Smooth muscle cell (in vitro differentiated cells): Measurements from ENCODE around the gene FNDC3A. TPM values are rescaled to one million over a fixed set of nuclear protein-coding genes. Genes with fewer than 3 reads are reported as not detected.

ENCODE experiments used
- DNase-seq: peaks from one replicate; lab custom pipeline; 2025; ENCODE audit not compliant: unreplicated experiment; lab: John Stamatoyannopoulos, UW
- H2AFZ ChIP-seq: fragments of 200-600 bp; sonication (generic); 2 replicates; pipeline ENCODE4 v1.6.0; 2016; ENCODE audit warnings: antibody characterized with exemption, low read depth, mild to moderate bottlenecking
- H3F3A ChIP-seq: fragments of 200-600 bp; sonication (generic); 2 replicates; pipeline ENCODE4 v1.6.0; 2017; ENCODE audit warnings: antibody characterized with exemption, low read depth
- H3K27ac ChIP-seq: fragments of 200-600 bp; sonication (generic); 2 replicates; pipeline ENCODE4 v1.5.1; 2016; ENCODE audit warnings: low read depth, mild to moderate bottlenecking
- H3K27me3 ChIP-seq: fragments of 200-600 bp; sonication (generic); 2 replicates; pipeline ENCODE4 v1.6.1; 2016; ENCODE audit warnings: low read depth, mild to moderate bottlenecking
- H3K36me3 ChIP-seq: fragments of 200-600 bp; sonication (generic); 2 replicates; pipeline ENCODE4 v1.5.1; 2016; ENCODE audit warnings: low read depth
- H3K4me1 ChIP-seq: fragments of 200-600 bp; sonication (generic); 2 replicates; pipeline ENCODE4 v1.5.1; 2016; ENCODE audit warnings: low read depth
- H3K4me2 ChIP-seq: fragments of 200-600 bp; sonication (generic); 2 replicates; pipeline ENCODE4 v1.6.0; 2016; ENCODE audit warnings: mild to moderate bottlenecking
- H3K4me3 ChIP-seq: fragments of 200-600 bp; sonication (generic); 2 replicates; pipeline ENCODE4 v1.5.1; 2016; ENCODE audit warnings: mild to moderate bottlenecking
- H3K79me2 ChIP-seq: fragments of 200-600 bp; sonication (generic); 2 replicates; pipeline ENCODE4 v1.6.0; 2016; ENCODE audit warnings: low read depth, mild to moderate bottlenecking
- H3K9ac ChIP-seq: fragments of 200-600 bp; sonication (generic); 2 replicates; pipeline ENCODE4 v1.6.0; 2016; ENCODE audit warnings: low read depth
- H3K9me3 ChIP-seq: fragments of 200-600 bp; sonication (generic); replicated peaks from 2 replicates; pipeline ENCODE4 v1.5.1; 2016; ENCODE audit warnings: low read depth
- H4K20me1 ChIP-seq: fragments of 200-600 bp; sonication (generic); 2 replicates; pipeline ENCODE4 v1.6.0; 2016; ENCODE audit warnings: low read depth
- CTCF ChIP-seq: fragments of 200-600 bp; sonication (generic); IDR thresholded peaks from 2 replicates; pipeline ENCODE4 v1.5.1; 2017; ENCODE audit warnings: borderline replicate concordance, mild to moderate bottlenecking, antibody characterized with exemption; ENCODE audit not compliant: insufficient read depth, poor library complexity, severe bottlenecking
- WGBS: methylation state at CpG from one replicate; pipeline ENCODE4 v1.1.7; 2016; ENCODE audit warnings: low lambda C conversion rate; 5-methylcytosine and 5-hydroxymethylcytosine counted together
- polyA plus RNA-seq: library from polyadenylated mRNA; unstranded; fragments of >200 nt; fragmentation: Nextera tagmentation; extraction: Ambion mirVana; gene quantifications from 2 replicates; pipeline ENCODE4 v1.2.1, GENCODE V29; 2016
- total RNA-seq: library from RNA; depleted of rRNA; stranded (reverse); fragments of >200 nt; gene quantifications from 2 replicates; pipeline ENCODE4 v1.2.3, GENCODE V29; 2014

FNDC3A gene
- total and polyA plus RNA-seq, 2 experiments from 2014 or later, result 22.0 to 104 TPM

DNA sequence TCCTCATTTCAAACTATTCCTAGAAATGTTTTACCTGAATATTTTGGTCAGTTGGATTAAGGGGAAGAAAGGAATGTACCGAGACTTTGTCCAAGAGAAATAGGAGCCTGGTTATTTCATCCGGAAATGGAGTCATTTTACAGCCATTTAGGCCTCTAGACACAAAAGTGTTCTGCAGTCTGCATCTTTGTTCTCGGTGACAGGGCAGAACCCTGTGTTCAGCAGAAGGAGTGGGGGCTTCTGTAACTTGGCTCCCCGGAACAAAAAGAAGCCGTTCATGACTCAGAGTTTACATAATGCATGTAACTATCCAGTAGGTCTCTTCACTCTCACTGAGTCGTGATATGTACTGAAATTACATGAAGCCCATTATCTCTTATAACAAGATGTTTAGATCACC, 21.6 kb upstream of the FNDC3A start:
- peak overlapping the region; percentile 28 for H3K4me2 ChIP-seq
- H3K36me3 ChIP-seq, result no peaks in the 10 kb centered on the region
- H3K27ac ChIP-seq, result peak overlapping the region; percentile 28
- no peak overlapping the region for H3K4me3 ChIP-seq
- peak overlapping the region; percentile 24 for H2AFZ ChIP-seq
- 31% methylated on average over 6 of the region's 6 CpGs for WGBS
- no peaks in the 10 kb centered on the region for H3K27me3 ChIP-seq
- no peaks in the 10 kb centered on the region for H3K9me3 ChIP-seq
- H3F3A ChIP-seq, result no peaks in the 10 kb centered on the region
- no peaks in the 10 kb centered on the region for H3K4me1 ChIP-seq
- H3K79me2 ChIP-seq, result no peaks in the 10 kb centered on the region
- no peaks in the 10 kb centered on the region for H4K20me1 ChIP-seq
- H3K9ac ChIP-seq, result no peak overlapping the region
- no peak for TF ChIP-seq CTCF
- no peak for DNase-seq

DNA sequence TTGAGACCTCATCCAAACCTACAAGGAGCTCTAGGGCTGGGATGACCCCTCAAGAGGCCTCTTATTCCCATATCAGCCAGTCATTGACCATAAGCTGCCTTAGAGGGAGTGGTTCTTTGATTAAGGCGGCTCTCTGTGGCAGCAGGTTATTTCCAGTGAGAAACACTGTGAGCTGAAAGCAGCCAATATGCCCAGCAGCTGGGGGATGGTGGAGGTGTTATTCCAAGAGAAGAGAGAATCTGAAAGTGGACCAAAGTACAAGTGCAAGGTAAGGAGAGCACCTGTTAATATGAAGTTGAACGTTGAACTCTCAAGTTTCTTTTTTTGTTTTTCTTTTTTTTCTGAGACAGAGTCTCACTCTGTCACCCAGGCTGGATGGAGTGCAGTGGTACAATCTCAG, 20.2 kb upstream of the FNDC3A start:
- Histone ChIP-seq H3K79me2 (no peaks in the 10 kb centered on the region), H3F3A (no peaks in the 10 kb centered on the region), H3K4me1 (no peaks in the 10 kb centered on the region), H2AFZ (no peak overlapping the region), H3K9me3 (no peaks in the 10 kb centered on the region), H3K27me3 (no peaks in the 10 kb centered on the region), H3K36me3 (no peaks in the 10 kb centered on the region), H3K27ac (no peak overlapping the region), H3K4me3 (no peak overlapping the region), H3K9ac (no peak overlapping the region), H4K20me1 (no peaks in the 10 kb centered on the region), H3K4me2 (no peak overlapping the region)
- TF ChIP-seq CTCF, result no peak
- DNase-seq, result no peak
- WGBS, result 89% methylated on average over 2 of the region's 2 CpGs

DNA sequence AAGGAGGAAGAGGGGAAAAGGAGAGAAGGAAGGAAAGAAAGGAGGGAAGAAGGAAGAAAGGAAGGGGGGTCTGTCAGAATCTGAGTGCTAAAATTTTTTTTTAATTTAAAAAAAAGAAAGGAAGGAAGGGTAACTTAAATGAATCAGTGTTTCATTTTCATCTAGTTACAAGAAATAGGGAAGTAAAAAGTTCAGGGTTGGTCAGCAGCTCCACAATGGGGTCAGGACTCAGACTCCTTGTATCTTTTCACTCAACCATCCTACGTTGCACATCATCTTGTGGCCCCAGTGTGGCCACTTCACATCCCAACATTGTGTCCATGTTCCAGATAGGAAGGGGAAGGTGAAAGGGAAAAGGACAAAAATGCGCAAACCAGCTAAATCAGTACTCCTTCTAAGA, 14.3 kb upstream of the FNDC3A start:
- DNase-seq, result no peak
- Histone ChIP-seq H4K20me1 (no peaks in the 10 kb centered on the region), H3K79me2 (no peaks in the 10 kb centered on the region), H3K27me3 (no peaks in the 10 kb centered on the region), H3K27ac (no peak overlapping the region), H3F3A (no peaks in the 10 kb centered on the region), H3K4me2 (no peak overlapping the region), H3K36me3 (no peaks in the 10 kb centered on the region), H2AFZ (no peak overlapping the region), H3K4me3 (no peak overlapping the region), H3K9ac (no peak overlapping the region), H3K9me3 (no peaks in the 10 kb centered on the region), H3K4me1 (no peaks in the 10 kb centered on the region)
- TF ChIP-seq CTCF, result no peak
- WGBS, result 97% methylated on average over 2 of the region's 2 CpGs

- Histone ChIP-seq H3K4me1 (no peaks in the 10 kb centered on the region), H3F3A (no peaks in the 10 kb centered on the region), H3K36me3 (no peaks in the 10 kb centered on the region), H3K9ac (no peak overlapping the region), H2AFZ (no peak overlapping the region), H3K4me2 (no peak overlapping the region), H3K27ac (no peak overlapping the region), H3K79me2 (no peaks in the 10 kb centered on the region), H3K9me3 (no peaks in the 10 kb centered on the region), H3K4me3 (no peak overlapping the region), H4K20me1 (no peaks in the 10 kb centered on the region), H3K27me3 (no peaks in the 10 kb centered on the region)
- whole genome bisulfite sequencing, result 73% methylated on average over 4 of the region's 4 CpGs
- no peak for DNase-seq
- TF ChIP-seq CTCF, result no peak
Observed at GRCh38 chr13:48962281-48962680, 13.4 kb upstream of the FNDC3A start.
